HEK293 (cell line): ENCODE results near the gene AP1B1.

Source experiments
- CTCF ChIP-seq: fragments of 450-650 bp; formaldehyde crosslinking; IDR thresholded peaks from 2 replicates; pipeline ENCODE4 v1.5.1; 2016; ENCODE audit warnings: missing biosample characterization, missing genetic modification characterization
- HOXD13 ChIP-seq: sonication (generic); formaldehyde crosslinking; IDR thresholded peaks from 2 replicates; pipeline ENCODE4 v1.8.0; 2022; ENCODE audit warnings: missing genetic modification reagents, borderline replicate concordance
- ZNF558 ChIP-seq: fragments of 450-650 bp; formaldehyde crosslinking; IDR thresholded peaks from 2 replicates; pipeline ENCODE4 v1.5.1; 2016; ENCODE audit warnings: missing biosample characterization, missing genetic modification characterization

- TF ChIP-seq HOXD13 (no peak), CTCF (no peak), ZNF558 (tag by site-specific recombination) (no peak)
Measured at GRCh38 chr22:29377979-29378378, 10.4 kb downstream of the AP1B1 start.
